Fibroblast of villous mesenchyme (primary cell): Measurements from ENCODE around the gene CYSTM1. TPM values are rescaled to one million over a fixed set of nuclear protein-coding genes. Genes with fewer than 3 reads are reported as not detected.
"Not testable (repeated sequence)": the region's sequence is repeated elsewhere in the genome, so short reads cannot be mapped to it uniquely, and the experiment has no call there.

ENCODE experiments used
- DNase-seq: peaks from one replicate; pipeline ENCODE4 v3.0.0-alpha.2; 2010; ENCODE audit warnings: low read depth
- H3K4me3 ChIP-seq: 2 replicates; pipeline ENCODE4 v1.5.1; 2011; ENCODE audit warnings: low read depth, mild to moderate bottlenecking, low read length
- CTCF ChIP-seq: IDR thresholded peaks from 2 replicates; pipeline ENCODE4 v1.5.1; 2012; ENCODE audit warnings: low read depth, mild to moderate bottlenecking, low read length; ENCODE audit not compliant: insufficient read depth
- total RNA-seq: library from RNA; depleted of rRNA; stranded (reverse); fragments of >200 nt; gene quantifications from 2 replicates; pipeline ENCODE4 v1.2.3, GENCODE V29; 2012

CYSTM1 gene
- total RNA-seq, 1 donor = 9.5 TPM

DNA sequence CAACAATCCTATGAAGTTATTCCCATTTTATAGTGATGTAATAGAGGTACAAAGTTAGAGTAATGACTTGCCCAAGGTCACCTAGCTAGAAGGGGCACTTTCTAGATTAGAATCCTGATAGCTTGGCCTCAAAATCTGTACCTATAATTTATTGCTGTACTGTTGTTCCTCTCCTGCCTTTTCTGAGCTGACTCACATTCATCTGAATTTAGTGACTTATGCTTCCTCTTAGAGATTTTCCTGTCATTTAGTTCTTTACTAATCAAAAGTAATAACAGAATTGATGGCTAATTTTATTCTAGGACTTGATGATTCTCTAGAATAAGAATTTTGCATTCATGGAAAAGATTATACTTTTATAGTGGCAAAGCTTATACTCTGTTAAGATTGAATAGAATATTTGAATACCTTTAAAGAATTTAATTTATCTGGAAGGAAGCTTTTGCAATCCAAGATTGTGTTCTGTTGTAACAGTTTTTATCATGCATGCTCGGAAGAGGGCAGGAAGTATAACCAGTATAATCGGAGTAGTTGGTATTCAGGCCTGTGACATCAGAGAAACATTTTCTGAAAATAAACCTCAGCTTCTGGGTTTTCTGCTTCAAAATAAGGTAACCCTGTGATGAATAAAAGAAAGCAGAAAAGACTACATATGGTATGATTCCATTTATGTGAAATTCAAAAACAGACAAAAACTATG lies 21.3 kb downstream of the CYSTM1 start:
- TF ChIP-seq CTCF = no peak
- no peak overlapping the region for H3K4me3 ChIP-seq
- no peak for DNase-seq

- no peak for DNase-seq
- H3K4me3 ChIP-seq = no peak overlapping the region
- no peak for TF ChIP-seq CTCF
Observed at GRCh38 chr5:140197023-140197422, 22.0 kb downstream of the CYSTM1 start.

GRCh38 chr5:140198915-140199314 lies 23.9 kb downstream of the CYSTM1 start:
- H3K4me3 ChIP-seq, DNase-seq: not testable (repeated sequence)

DNA sequence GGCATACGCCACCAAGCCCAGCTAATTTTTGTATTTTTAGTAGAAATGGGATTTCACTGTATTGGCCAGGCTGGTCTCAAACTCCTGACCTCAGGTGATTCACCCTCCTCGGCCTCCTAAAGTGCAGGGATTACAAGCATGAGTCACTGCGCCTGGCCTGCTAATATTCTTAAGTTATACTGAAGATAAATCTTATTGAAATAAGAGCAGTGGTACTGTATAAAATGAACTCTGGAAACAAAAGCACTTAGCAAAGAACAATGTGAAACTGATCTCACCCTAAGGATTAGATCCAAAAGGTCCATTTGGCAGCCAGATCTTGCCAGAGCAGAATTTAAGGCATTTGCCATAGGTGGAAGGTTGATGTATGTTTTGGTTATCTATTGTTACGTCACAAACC lies 27.1 kb downstream of the CYSTM1 start:
- TF ChIP-seq CTCF = no peak
- no peak overlapping the region for H3K4me3 ChIP-seq
- DNase-seq = no peak

DNA sequence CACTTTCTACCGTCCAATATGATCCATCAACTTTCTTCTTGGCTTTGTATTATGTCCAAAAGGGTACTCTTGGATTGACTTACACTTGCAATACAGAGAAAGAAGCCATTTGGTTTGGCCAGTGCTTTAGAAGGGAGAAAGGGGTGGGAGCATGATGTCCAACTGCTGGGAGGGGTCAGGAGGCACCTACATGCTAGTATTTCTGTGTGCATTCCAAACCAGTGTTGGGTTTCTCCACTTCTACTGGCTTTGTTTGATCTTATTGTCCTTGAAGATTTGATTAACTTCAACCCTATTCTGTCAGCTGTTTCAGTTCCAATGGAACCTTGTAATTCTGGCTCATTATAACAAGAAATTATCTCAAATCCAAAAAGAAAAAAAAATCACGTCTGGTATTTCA lies 27.6 kb downstream of the CYSTM1 start:
- DNase-seq = no peak
- TF ChIP-seq CTCF = no peak
- H3K4me3 ChIP-seq = no peak overlapping the region

GRCh38 chr5:140205216-140205615 lies 30.2 kb downstream of the CYSTM1 start:
- H3K4me3 ChIP-seq = no peak overlapping the region
- TF ChIP-seq CTCF = no peak
- DNase-seq = no peak

DNA sequence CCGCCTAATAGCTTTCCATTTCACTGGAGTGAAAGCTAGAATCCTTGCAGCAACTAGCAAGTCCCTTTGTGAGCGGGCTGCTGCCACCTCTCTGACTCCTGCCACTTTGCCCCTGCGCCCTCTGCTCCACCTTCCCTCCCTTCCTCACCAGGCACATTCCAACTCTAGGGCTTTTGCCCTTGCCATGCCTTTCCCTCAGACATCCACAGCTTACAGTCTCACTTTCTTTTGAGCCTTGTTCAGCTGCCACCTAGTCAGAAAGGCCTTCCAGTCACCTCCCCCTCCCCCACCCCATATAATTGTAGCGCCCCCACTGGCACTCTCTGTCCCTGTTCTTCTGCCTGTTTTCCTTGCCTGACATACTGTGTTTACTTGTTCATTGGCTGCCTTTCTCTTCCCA lies 31.0 kb downstream of the CYSTM1 start:
- TF ChIP-seq CTCF = no peak
- DNase-seq = no peak
- no peak overlapping the region for H3K4me3 ChIP-seq
